Kasumi-1 (cell line): Measurements from ENCODE around the gene ARVCF.

Source experiments
- DNase-seq, 2 experiments: peaks; one replicate each; lab custom pipeline; 2025; lab: John Stamatoyannopoulos, UW

Gene ARVCF

DNA sequence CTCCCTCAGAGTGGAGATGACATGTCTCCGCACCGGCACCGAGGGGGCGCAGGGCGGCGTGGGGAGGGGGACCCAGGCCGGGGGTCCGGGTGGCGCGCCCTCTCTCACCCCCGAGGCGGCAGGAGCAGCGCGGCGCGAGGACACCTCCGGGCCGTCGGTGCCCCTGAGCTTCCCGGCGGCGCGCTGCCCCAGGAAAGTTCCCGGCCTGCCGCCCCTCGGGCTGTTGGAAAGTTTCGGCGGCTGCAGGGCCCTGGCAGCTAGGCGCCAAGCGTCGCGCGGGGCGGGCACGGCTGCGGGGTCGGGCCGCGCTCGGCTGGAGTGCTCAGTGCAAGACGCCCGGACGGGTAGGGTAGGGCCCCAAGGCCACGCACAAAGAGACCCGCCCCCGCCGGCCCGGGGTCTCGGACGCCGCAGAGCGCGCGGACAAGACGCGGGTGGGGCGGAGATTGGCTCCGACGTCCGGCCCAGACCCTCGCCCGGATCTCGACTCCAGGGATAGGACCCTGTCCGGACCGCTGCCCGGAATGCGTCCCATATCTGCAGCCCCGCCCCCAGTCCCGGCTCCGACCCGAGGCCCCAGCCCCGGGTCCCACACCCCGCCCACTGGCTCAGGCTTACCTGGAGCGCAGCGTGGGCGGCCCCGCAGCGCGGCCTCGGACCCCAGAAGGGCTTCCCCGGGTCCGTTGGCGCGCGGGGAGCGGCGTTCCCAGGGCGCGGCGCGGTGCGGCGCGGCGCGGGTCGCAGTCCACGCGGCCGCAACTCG lies 471 bp downstream of the ARVCF start:
- peak; percentile 22 to 31 for DNase-seq

DNA sequence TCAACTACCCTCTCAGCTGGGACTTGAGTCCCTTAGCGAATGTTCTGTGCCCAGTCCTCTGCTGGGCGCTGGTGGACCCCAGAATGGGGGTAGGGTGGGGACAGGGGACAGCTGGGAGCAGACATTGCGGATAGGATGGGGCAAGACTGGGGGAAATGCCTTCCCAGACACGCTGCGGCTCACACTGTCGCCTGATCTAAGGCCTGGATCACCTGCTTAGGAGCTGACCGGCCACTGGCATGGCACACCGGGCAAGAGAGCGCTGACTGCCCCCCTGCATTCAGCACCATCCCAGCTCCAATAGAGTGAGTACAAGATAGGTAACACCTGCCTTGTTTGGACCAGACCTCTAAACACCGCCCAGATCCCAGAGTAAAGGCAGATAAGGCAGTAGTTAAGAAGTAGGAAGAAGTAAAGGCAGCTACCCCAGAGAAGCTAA lies 1.4 kb downstream of the ARVCF start:
- no peak for DNase-seq

DNA sequence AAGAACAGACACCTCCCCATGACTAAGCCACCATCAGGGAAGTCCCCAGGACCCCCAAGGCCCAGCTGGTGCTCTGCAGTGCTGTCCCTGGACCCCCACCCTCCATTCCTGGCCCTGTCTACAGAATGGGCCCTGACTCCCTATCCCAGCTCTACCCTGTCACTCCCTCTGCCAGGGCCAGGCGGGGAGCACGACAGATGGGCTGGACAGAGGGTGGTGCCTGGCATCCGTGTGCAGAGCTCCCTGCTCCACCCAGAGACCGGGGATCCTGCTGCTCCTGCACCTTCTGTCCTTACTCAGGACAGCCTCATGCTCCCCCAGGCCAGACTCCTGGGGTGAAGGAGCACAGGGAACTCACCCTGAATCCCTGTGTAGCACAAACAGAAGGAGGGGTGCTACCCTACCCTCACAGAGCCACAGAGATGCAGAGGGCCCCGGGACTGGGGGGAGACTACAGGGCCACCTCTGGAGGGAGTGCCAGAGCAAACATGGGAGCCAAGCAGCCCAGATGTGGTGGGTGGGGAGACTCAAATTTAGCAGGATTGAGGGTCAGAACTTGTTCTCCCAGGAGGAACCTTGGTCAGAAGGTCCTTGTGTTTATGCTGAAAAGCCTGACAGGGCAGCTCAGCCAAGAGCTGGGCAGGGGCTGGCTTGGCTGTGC lies 2.0 kb downstream of the ARVCF start:
- no peak for DNase-seq

DNA sequence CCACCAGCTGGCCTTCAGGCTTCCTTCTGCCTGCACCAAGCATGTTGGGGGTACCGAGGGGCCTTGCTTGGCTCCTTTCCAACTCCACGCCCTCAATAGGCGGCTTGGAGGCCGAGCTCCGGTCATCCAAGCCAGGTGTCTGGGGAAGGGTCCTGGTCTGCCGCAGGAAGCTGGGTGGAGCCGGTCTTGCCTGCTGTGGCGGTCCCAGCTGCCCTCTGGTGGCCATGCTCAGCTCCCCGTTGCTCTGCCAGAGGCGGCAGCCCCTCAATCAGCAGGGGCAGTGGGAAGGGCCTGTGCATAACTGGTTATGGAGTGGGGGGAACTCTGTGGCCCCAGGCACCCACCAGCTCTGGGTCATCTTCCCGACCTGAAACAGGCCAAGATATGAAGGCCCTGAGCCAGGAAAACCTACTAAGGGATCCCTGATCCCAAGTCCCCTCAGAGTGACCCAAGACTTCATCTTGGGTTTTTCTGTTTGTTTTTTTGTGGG lies 3.2 kb downstream of the ARVCF start:
- peak; percentile 11 to 35 for DNase-seq

DNA sequence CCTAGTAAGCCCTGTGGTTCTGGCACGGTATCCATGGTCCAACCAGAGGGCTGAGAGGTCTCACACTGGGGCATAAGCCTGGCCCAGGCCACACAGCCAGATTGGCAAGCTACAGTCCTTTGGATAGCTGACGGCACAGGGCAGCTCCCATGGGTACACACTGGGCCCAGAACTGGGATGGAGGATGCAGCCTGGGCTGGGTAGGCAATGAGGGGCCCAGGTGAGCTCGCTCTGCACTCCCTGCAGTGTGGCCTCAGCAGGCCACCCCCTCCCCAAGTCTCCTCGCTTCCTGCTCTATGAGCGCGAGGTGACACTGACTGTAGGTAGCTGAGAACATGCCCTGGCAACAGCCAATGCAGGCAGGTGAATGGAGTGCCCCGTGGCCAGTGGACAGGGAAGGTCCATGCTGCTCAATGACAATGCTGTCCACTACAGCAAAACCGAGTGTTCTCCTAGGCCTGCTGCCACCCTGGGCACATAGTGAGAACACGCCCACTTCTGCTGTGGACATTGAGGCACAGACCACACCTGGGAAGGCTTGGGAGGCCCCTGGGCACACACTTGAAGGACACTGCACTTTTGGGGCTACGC lies 3.8 kb downstream of the ARVCF start:
- no peak for DNase-seq

DNA sequence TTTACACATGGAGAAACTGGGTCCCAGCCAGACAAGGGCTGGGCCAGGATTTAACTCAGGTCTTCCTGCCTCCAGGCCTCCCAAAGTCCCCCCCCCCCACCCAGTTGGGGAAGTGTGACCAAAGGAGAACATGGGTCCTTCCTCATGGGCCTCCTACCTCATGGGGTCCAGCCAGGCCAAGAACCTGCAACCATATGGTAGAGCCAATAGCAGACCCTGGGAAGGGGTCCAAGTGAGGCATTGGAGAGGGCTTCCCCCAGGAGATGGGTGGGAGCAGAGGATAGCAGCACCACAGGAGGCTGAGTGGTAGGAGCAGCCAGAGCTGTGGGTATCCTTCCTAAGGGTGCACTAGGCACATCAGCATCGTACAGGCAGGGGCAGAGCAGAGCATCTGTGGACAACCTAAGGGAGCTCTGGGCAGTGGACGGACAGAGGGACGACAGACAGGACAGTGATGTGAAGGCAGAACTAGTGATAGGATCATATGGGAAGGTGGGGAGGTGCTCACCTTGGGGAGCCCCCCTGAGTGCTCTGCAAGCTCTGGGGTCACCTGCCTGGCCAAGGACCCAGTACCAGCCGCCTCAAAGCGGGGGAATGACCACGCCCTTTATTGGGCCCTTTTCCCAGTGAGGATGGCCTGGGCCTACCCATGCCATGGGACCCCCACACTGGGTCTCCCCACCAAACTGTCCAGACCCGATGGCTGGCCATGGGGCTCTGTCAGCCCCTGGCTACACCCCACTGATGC lies 4.5 kb downstream of the ARVCF start:
- DNase-seq: no peak

DNA sequence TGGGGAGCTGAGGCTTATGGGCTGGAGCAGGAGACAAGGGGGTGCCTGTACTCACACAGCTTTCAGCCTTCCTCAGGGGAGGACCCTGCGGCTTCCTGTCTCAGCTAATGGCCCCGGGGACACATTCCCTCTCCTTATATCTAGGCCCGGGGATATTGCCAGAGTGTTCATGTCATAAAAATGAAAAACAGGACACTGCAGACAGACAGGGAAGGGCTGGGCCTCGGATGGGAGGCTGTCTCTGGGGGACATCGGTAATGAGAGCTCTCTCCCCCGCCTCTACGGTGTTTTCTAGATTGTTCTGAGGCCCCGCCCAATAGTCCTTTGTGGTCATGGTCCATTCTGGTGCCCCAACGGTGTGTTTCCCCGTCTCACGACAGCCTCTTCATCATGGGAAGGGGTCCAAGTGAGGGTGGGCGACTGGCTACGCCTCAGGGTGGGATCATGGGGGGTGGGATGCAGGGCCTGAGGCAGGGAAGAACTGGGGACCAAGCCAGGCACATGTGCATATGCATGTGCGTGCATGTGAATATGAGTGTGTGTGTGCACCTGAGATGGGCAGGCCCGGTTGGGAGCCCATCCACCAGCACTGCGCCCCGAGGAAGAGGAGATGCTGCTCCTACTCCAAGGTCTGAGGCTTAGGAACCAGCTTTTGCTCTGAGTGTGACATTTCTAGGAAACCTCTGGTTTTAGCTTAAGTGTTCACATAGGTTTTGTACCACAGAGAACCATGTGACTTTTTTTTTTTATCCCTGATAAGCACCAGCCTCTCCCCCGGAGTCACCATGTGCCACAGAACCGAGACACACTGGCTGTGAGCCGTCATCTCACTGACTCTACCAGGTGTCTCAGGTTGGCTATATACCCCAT lies 5.3 kb downstream of the ARVCF start:
- no peak for DNase-seq

DNA sequence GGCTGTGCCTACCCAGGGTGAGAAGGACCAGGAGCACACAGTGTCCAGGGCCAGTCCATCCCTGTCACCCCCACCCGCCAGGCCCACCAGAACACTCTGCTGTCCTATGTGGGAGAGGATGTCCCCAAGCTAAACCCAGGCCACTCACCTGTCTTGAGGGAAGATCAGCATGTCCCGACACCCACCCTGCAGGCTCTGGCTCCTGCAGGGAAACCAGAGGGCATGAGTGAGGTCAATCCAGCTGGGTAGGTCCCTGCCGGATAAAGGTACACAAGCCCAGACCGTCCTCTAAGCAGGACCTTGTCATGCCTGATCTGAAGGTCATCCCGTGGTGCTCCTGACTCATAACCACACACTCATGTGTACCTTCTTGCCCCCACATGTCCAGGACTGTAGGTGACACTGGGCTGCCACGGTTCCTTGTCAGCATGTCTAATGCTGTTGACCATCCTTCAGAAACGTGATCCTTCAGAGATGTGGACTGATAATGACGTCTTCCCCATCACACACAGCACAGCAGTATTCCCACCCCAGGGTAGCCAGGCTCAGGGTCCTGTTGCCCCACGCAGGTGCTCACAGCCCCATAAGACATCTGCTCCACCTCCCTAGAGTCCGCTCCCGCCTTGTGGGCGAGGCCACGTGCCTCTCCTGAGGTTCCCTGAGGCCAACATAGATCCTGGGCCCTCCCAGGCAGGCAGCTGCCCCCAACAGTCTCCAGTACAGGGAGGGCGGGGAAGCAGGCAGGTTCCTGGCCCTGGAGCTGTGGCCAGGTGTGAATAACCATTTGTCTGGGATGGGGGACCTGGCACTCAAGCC lies 6.1 kb downstream of the ARVCF start:
- no peak for DNase-seq

DNA sequence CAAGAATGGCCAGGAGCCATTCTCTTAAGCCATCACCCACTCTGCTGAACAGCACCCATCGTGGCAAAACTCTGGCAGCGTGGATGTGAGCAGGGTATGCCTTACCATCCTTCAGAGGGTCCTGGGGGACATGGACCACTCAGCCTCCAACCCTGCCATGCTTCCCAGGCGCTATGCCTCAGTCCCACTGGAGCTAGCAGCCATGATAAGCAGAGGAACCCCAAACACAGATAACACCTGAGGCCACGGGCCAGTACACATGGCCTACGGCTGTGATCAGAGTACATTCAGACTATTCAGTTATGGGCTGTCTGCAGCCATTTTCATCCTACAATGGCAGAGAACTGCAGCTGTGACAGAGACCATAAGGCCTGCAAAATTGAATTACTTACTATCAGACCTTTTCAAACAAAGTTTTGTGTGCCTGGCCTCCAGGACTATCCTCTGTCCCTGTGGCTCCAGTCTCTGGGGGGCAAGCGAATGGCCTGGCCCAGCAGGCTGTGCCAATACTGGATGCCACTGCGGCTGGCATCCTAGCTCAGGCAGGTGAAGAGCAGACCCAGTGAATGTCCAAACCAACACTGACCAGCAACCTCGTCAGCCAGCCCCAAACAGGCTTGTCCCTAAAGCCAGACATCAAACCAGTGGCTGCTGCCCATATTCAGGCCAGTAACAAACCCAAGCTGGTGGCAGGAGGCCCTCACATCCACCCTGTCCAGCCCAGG lies 6.9 kb downstream of the ARVCF start:
- no peak for DNase-seq

DNA sequence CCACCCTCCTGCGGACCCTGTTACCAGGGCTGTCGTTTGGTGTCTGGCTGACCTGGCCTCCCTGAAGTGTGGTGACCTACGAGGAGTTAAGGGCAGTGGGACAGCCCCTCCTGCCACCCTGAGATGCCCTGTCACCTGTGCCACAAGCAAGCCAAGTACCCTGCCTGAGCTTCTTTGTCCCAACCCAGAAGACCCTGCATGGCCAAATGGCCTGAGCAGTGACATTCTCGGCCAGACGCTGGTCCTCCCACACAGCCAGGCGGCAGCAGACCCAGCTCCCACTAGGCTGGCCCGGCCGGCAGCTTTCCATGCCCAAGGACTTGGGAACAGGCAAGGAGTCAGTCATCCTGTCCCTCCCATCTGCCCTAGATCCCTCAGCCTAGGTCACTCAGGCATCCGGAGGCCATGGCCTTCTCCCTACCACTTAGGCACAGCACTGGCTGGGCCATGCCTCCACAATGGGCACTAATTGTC lies 7.6 kb downstream of the ARVCF start:
- no peak for DNase-seq

DNA sequence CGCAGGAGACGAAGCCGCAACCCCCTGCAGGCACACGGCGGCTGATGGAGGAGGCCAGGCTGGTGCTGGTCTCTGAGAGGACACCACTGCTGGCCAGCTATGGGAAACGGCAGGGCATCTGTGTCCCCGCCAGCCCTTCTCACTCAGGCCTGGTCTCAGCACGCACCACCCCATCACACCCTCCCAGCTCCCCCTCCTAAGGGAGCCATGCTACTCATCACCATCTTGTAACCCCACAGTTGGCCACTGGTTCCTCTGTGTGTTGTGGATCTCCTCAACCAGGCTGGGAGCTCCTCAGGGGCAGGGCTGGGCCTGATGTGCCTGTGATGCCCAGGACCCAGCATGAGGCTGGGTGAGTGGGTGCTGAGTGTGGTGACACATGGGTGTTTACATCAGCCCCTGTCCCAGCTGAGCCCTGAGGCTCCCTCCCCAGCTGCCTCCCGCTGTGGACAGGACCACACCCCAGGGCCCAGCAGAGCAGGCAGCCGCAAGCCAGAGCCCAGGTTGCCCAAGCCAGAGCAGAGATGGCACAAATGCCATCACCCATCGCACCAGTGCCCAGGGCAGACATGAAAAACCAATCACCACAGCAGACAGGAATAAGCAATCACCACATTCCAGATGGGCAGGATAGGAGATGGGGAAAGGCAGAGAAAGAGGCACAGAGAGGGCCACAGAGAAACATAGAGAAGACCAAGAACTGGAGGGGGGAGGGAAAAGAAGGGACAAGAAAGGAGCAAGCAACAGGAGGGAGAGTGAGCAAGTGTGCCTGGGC lies 8.2 kb downstream of the ARVCF start:
- DNase-seq: no peak

DNA sequence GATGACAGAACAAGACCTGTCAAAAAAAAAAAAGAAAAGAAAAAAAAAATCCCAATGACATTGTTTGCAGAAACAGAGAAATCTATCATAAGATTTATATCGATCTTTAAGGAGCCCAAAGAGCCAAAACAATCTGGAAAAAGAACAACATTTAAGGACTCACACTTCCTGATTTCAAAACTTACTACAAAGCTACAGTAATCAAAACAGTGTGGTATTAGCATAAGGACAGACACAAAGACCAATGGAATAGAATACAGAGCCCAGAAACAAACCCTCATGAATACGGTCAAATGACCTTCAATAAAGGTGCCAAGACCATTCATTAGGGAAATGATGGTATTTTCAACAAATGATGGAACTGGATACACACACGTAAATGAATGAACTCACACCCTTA lies 12.2 kb downstream of the ARVCF start:
- no peak for DNase-seq

DNA sequence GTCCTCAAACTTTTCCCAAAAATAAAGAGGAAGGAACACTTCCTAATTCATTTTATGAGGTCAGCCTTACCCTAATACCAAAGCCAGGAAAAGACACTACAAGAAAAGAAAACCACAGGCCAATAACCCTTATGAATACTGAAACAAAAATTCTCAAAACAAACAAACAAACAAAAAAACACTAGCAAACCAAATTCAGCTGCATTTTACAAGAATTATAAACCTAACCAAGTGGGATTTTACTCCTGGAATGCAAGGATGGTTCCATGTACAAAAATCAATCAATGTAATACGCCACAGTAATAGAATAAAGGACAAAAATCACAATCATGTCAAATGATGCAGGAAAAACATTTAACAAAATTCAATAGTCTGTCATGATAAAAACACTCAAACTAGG lies 13.3 kb downstream of the ARVCF start:
- no peak for DNase-seq

DNA sequence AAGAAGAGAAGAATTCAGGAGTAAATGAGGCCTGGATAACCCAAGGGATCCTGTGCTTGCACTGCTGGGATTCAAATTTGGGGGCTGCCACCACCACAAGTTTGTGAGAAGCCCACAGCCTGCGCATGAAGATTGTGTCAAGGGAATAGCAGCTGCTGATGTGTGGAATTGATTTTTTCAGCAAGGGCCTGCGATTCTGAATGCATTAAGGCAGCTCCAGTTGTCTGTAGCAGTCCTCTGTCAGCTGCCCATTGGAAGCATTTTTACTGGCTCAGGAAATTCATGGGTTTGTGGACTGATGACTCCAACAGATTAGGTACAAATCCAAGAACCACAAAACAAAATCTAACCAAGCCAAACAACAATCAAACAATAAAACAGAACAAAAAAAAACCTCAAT lies 14.0 kb downstream of the ARVCF start:
- no peak for DNase-seq

DNA sequence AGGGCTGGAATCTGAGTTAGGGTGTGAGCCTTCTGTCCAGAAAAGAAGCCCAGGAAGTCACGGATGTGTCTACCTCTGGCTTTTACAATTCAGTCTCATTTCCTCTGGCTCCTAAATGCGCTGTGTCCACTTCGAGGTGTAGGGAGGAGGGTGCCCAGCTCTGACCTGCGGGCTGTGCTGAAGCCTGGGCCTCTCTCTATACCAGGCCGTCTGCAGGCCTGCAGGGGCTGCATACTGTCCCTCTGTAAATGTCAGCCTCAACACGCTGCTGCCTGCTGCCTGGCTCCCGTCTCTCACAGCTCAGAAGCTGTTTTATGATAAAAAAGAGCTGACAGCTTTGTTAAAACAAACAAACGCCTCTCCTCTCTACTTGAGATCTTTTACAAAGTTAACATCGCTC lies 14.5 kb downstream of the ARVCF start:
- DNase-seq: no peak

DNA sequence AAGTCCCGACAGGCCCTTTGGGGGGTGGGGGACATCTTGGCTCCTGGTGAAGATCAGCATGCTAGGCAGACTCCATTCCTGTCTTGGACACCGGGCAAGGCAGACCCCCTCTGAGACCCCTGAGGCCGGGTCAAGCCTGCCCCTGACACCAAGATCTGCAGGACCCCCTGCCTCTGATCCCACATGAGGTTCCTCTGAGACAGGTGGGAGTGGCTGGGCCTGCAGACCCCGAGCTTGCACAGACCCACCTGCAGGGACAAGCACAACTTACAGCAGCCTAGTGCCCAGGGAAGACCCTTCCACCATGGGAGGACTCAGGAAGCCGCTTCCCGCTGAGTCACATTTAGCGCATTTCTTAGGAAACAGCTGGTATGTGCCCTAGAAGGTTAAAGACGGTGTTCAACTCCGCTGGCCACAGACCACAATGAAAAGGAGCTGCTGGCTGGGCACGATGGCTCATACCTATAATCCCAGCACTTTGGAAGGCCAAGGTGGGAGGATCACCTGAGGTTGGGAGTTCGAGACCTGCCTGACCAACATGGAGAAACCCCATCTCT lies 15.5 kb downstream of the ARVCF start:
- DNase-seq: peak in 1 of 2 experiments; percentile 2

DNA sequence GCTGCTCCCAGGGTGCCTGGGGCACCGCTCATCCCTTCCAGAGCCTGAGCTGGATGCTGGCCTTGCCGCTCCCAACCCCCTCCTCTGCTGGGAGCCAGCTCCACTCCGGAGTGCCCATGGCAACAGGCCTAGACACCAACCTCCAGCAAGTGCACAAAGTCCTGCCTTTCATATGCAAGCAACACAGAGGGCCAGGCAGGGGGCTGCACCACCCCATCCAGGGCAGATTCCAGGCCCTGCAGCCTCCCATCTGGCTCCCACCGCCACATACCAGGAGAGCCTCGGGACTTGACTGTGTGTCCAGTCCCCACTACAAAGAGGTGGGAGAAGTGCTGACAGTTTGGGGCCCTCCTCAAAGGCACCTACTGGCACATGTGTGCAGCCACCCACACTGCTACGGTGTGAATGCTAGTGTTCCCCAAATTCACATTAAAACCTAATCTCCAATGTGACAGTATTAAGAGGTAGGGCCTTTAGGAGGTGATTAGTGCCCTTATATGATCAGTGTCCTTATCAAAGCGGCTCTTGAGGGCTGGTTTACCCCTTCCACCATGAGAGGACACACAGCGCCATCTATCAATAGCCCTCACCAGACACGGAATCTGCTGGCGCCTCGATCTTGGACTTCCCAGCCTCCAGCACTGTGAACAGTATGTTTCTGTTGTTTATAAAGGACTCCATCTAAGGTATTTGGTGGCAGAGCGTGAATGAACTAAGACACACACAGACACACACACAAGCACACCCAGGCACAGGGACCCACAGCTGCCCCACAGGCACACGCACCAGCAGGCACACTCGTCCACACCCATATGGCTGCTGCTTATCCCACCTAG lies 16.2 kb downstream of the ARVCF start:
- no peak for DNase-seq
